ENCODE results near the gene HOXC4.

Gene HOXC4

GRCh38 chr12:54016051-54016450, 37.6 kb upstream of the HOXC4 start:
- DNase-seq, result no peak

- peak; percentile 25 to 67 for DNase-seq
Measured at GRCh38 chr12:54016478-54016964, 37.1 kb upstream of the HOXC4 start.

- peak; percentile 71 to 79 for DNase-seq
Measured at GRCh38 chr12:54017027-54017788, 36.4 kb upstream of the HOXC4 start.

- peak; percentile 95 to 97 for DNase-seq
Measured at GRCh38 chr12:54017878-54018467, 35.7 kb upstream of the HOXC4 start.

- DNase-seq, result no peak
Measured at GRCh38 chr12:54018468-54018984, 35.1 kb upstream of the HOXC4 start.

GRCh38 chr12:54019091-54019811, 34.4 kb upstream of the HOXC4 start:
- DNase-seq, result no peak

- no peak for DNase-seq
Measured at GRCh38 chr12:54019924-54020590, 33.6 kb upstream of the HOXC4 start.

- DNase-seq, result no peak
Measured at GRCh38 chr12:54020591-54021405, 32.8 kb upstream of the HOXC4 start.

GRCh38 chr12:54021432-54022013, 32.1 kb upstream of the HOXC4 start:
- DNase-seq, result no peak

GRCh38 chr12:54022960-54023884, 30.4 kb upstream of the HOXC4 start:
- no peak for DNase-seq

GRCh38 chr12:54024127-54024526, 29.5 kb upstream of the HOXC4 start:
- DNase-seq, result no peak

GRCh38 chr12:54024581-54025305, 28.9 kb upstream of the HOXC4 start:
- DNase-seq, result no peak

- no peak for DNase-seq
Measured at GRCh38 chr12:54025499-54026405, 27.9 kb upstream of the HOXC4 start.

- DNase-seq, result no peak
Measured at GRCh38 chr12:54026640-54027441, 26.8 kb upstream of the HOXC4 start.

- DNase-seq, result no peak
Measured at GRCh38 chr12:54027442-54027786, 26.2 kb upstream of the HOXC4 start.

- DNase-seq, result peak; percentile 20 to 54
Measured at GRCh38 chr12:54028314-54029201, 25.1 kb upstream of the HOXC4 start, which contains the start of gene HOXC6. Gene HOXC6, plus strand, starts transcription at chr12:54028440. Its CDS starts 82 bp downstream, at chr12:54028522.
